B cell (primary cell): Measurements from ENCODE around the gene ARHGAP22. TPM values are rescaled to one million over a fixed set of nuclear protein-coding genes. Genes with fewer than 3 reads are reported as not detected.

Experiments
- ATAC-seq: fragments of 200-7000 bp; cut with Tn5 transposase; one replicate; pipeline ENCODE4 v1.10.0; 2021; ENCODE audit warnings: low read depth, mild to moderate bottlenecking, moderate number of reproducible peaks, moderate library complexity
- CTCF ChIA-PET: fragments of 350-600 bp; sonication (Branson Sonifier 250); formaldehyde crosslinking; loops from one replicate; lab custom pipeline; 2021; ENCODE audit warnings: antibody characterized with exemption, inconsistent platforms; lab: Charles Lee
- POLR2A ChIA-PET: fragments of 350-600 bp; sonication (Branson Sonifier 250); formaldehyde crosslinking; loops from one replicate; lab custom pipeline; 2021; ENCODE audit warnings: antibody characterized with exemption; lab: Charles Lee
- DNase-seq: peaks from one replicate; pipeline ENCODE4 v3.0.0; 2013
- H2AFZ ChIP-seq: 2 replicates; pipeline ENCODE4 v1.6.1; 2012; ENCODE audit warnings: mild to moderate bottlenecking, low read depth, low read length; ENCODE audit not compliant: insufficient read depth, poor library complexity, severe bottlenecking
- H3K27ac ChIP-seq, 2 donors: 1 replicate in 1 of 2; 2 replicates in 1 of 2; pipeline ENCODE4 v1.5.1; 2012 to 2013; ENCODE audit warnings: low read length in 2 of 2, mild to moderate bottlenecking in 2 of 2, moderate library complexity in 1 of 2
- H3K27me3 ChIP-seq, 4 experiments: fragments of 200-600 bp in 1 of 4; sonication (generic) in 1 of 4; replicated peaks in 1 of 4; 1 replicate in 2 of 4; 2 replicates in 2 of 4; pipeline versions ENCODE4 v1.6.1 to v1.7.0; 2013 to 2016; ENCODE audit warnings: low read length in 3 of 4, mild to moderate bottlenecking in 2 of 4, mixed read lengths in 1 of 4, moderate library complexity in 1 of 4; ENCODE audit not compliant: insufficient read depth in 4 of 4, control insufficient read depth in 3 of 4; ENCODE audit errors: control extremely low read depth in 1 of 4
- H3K36me3 ChIP-seq, 2 experiments: replicated peaks in 1 of 2; 1 replicate in 1 of 2; 2 replicates in 1 of 2; pipeline versions ENCODE4 v1.6.1 to v1.7.1; 2013; ENCODE audit warnings: low read length in 1 of 2; ENCODE audit not compliant: insufficient read depth in 2 of 2, control insufficient read depth in 1 of 2; ENCODE audit errors: control extremely low read depth in 1 of 2, extremely low read depth in 1 of 2
- H3K4me1 ChIP-seq, 2 donors: fragments of 200-600 bp in 1 of 2; sonication (generic) in 1 of 2; 1 replicate in 1 of 2; 2 replicates in 1 of 2; pipeline versions ENCODE4 v1.5.1 to v1.6.1; 2013 to 2017; ENCODE audit warnings: low read length in 2 of 2; ENCODE audit not compliant: control insufficient read depth in 2 of 2, insufficient read depth in 2 of 2
- H3K4me2 ChIP-seq: replicated peaks from 2 replicates; pipeline ENCODE3; 2012; ENCODE audit warnings: mild to moderate bottlenecking, low read depth, low read length; ENCODE audit not compliant: poor library complexity, severe bottlenecking
- H3K4me3 ChIP-seq, 5 experiments: fragments of 200-600 bp in 1 of 5; sonication (generic) in 1 of 5; 1 replicate in 3 of 5; 2 replicates in 2 of 5; pipeline versions ENCODE4 v1.5.1 to v1.7.0; 2011 to 2016; ENCODE audit warnings: low read length in 4 of 5, mild to moderate bottlenecking in 4 of 5, low read depth in 2 of 5, control low read depth in 1 of 5, moderate library complexity in 1 of 5; ENCODE audit not compliant: insufficient read depth in 1 of 5; ENCODE audit errors: control extremely low read depth in 1 of 5, extremely low read depth in 1 of 5
- H3K79me2 ChIP-seq: fragments of 200-600 bp; sonication (generic); one replicate; pipeline ENCODE4 v1.6.0; 2016; ENCODE audit warnings: low read length; ENCODE audit not compliant: control insufficient read depth, insufficient read depth
- H3K9ac ChIP-seq: fragments of 200-600 bp; sonication (generic); 2 replicates; pipeline ENCODE4 v1.6.1; 2017; ENCODE audit warnings: mild to moderate bottlenecking, low read length, moderate library complexity
- H3K9me3 ChIP-seq, 3 donors: one replicate each; pipeline versions ENCODE4 v1.6.1 to v1.7.1; 2013; ENCODE audit warnings: low read length in 2 of 3; ENCODE audit not compliant: control insufficient read depth in 2 of 3, insufficient read depth in 1 of 3; ENCODE audit errors: control extremely low read depth in 1 of 3
- H4K20me1 ChIP-seq: 2 replicates; pipeline ENCODE4 v1.6.0; 2012; ENCODE audit warnings: mild to moderate bottlenecking, low read length; ENCODE audit not compliant: insufficient read depth, control insufficient read depth, poor library complexity, severe bottlenecking
- H3K27ac Mint-ChIP-seq: one replicate; pipeline ENCODE4 v1.8.0; 2021; ENCODE audit warnings: mixed read lengths
- H3K27me3 Mint-ChIP-seq: one replicate; pipeline ENCODE4 v1.8.0; 2021; ENCODE audit warnings: mixed read lengths
- H3K4me1 Mint-ChIP-seq: one replicate; pipeline ENCODE4 v1.8.0; 2021; ENCODE audit warnings: mixed read lengths
- H3K4me3 Mint-ChIP-seq: one replicate; pipeline ENCODE4 v1.8.0; 2021; ENCODE audit warnings: mixed read lengths
- H3K9me3 Mint-ChIP-seq: one replicate; pipeline ENCODE4 v1.8.0; 2022; ENCODE audit warnings: mixed read lengths; ENCODE audit not compliant: insufficient read depth
- EZH2 ChIP-seq: IDR thresholded peaks from 2 replicates; pipeline ENCODE4 v1.6.1; 2012; ENCODE audit warnings: borderline replicate concordance, low read depth, mild to moderate bottlenecking, moderate library complexity, low read length; ENCODE audit not compliant: insufficient read depth, poor library complexity, severe bottlenecking
- WGBS: methylation state at CpG from one replicate; pipeline ENCODE4 v1.1.5; 2013; ENCODE audit warnings: missing lambda C conversion rate; ENCODE audit not compliant: insufficient coverage; 5-methylcytosine and 5-hydroxymethylcytosine counted together
- intact Hi-C: fragments of 100-400 bp; cut with micrococcal nuclease; formaldehyde crosslinking; loops from one replicate; pipeline ENCODE4 v1.10.0; 2022
- polyA plus RNA-seq: library from polyadenylated mRNA; depleted of rRNA; stranded (reverse); fragments of >200 nt; gene quantifications from 2 replicates; pipeline ENCODE4 v1.2.3, GENCODE V29; 2012
- total RNA-seq, 2 donors: library from RNA; stranded (reverse); fragments of 120-200 nt in 1 of 2; gene quantifications; 1 replicate in 1 of 2; 2 replicates in 1 of 2; pipeline versions ENCODE4 v1.2.3 to v1.2.4, GENCODE V29; 2013 to 2022
- TF ChIP-seq, protein P1 (sequence below): fragments of 200-600 bp; IDR thresholded peaks from one replicate; pipeline ENCODE4 v1.8.0; 2022; ENCODE audit warnings: antibody characterized with exemption, mild to moderate bottlenecking

ARHGAP22 gene
- total and polyA plus RNA-seq, 2 donors (not counting 1 experiment from before 2014, with no cell fraction given) = 1.9 to 2.0 TPM

DNA sequence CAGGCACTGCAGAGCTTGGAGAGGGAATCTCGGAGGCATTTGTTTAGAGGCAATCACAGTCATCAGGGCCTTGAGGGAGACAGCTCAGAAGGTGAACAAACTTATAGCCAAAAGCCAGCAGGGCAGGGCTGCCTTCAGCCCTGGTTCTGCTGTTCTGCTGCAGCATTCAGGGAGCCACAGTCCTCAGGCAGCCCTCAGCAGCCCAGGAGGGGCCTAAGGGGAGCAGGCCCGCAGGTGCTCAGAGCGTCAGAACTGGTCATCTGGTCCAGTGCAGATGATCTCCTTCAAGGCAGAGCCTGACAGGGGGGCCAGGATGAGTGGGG, 84.7 kb downstream of the ARHGAP22 start:
- Histone ChIP-seq H3K4me1 (peaks cover 26 to 28% of the 10 kb centered on the region in 2 donors), H3K36me3 (no peaks in the 10 kb centered on the region), H2AFZ (no peak overlapping the region), H3K79me2 (no peaks in the 10 kb centered on the region), H3K4me2 (no peak overlapping the region), H3K27ac (no peak overlapping the region), H3K9me3 (peaks cover 0 to 12% (median 6%) of the 10 kb centered on the region in 3 donors), H4K20me1 (no peaks in the 10 kb centered on the region), H3K27me3 (peaks cover 0 to 28% (median 22%) of the 10 kb centered on the region in 4 experiments), H3K9ac (no peak overlapping the region), H3K4me3 (no peak overlapping the region)
- WGBS = 78% methylated on average over 3 of the region's 3 CpGs
- ATAC-seq = no peak
- ChIA-PET CTCF (no interaction called here), POLR2A (no interaction called here)
- TF ChIP-seq, protein P1, sequence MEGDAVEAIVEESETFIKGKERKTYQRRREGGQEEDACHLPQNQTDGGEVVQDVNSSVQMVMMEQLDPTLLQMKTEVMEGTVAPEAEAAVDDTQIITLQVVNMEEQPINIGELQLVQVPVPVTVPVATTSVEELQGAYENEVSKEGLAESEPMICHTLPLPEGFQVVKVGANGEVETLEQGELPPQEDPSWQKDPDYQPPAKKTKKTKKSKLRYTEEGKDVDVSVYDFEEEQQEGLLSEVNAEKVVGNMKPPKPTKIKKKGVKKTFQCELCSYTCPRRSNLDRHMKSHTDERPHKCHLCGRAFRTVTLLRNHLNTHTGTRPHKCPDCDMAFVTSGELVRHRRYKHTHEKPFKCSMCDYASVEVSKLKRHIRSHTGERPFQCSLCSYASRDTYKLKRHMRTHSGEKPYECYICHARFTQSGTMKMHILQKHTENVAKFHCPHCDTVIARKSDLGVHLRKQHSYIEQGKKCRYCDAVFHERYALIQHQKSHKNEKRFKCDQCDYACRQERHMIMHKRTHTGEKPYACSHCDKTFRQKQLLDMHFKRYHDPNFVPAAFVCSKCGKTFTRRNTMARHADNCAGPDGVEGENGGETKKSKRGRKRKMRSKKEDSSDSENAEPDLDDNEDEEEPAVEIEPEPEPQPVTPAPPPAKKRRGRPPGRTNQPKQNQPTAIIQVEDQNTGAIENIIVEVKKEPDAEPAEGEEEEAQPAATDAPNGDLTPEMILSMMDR = no peak
- no peak for TF ChIP-seq EZH2
- H3K9me3 Mint-ChIP-seq = no peaks in the 10 kb centered on the region
- H3K4me3 Mint-ChIP-seq = no peak overlapping the region
- H3K27me3 Mint-ChIP-seq = peaks cover 37% of the 10 kb centered on the region
- no peak overlapping the region for H3K27ac Mint-ChIP-seq
- H3K4me1 Mint-ChIP-seq = peaks cover 37% of the 10 kb centered on the region
- DNase-seq = no peak
- intact Hi-C loops = no loop called here

DNA sequence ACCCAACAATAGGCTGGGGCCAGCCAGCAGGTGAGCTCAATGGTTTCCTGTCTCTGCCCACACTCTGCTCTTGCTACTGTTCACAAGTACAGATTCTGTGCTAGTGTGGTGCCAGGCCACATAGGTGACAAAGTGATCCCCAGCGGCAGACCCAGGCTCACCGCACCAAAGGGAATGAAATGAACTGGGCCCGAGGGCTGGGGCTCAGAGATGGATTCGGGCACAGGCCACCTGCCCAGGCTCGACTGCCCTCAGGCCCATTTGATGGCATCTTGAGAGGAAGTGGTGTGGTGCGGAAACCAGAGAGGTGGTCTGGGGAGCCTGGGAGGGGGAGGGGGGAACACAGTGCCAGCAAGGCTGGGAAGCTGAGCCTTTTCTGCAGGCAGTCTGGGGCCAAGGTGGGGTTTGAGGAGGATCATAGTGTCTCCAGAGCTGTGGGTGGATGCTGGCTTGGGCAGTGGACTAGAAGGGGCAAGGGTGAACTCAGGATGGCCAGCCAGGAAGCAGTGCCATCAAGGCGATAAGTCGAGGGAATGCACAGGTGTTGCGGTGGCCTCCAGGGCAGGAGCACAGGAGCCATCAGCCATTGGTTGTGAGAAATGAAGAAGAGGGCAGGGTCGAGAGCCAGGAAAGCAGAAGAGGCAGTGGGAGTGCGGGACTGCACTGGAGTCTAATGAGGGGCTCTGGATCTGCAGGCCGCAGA, 85.2 kb downstream of the ARHGAP22 start:
- no peak overlapping the region for H3K27ac Mint-ChIP-seq
- DNase-seq = no peak
- no peak overlapping the region for H3K4me3 Mint-ChIP-seq
- no peaks in the 10 kb centered on the region for H3K79me2 ChIP-seq
- H3K9ac ChIP-seq = no peak overlapping the region
- WGBS = 50% methylated on average over 12 of the region's 12 CpGs
- no peaks in the 10 kb centered on the region for H4K20me1 ChIP-seq
- ATAC-seq = no peak
- no peak overlapping the region for H2AFZ ChIP-seq
- H3K4me3 ChIP-seq = no peak overlapping the region
- CTCF ChIA-PET = interaction anchor here (0.9 kb wide), 1 partner anchor 116 kb away, joined by 3 read pairs; no protein-coding TSS in a partner anchor
- no peaks in the 10 kb centered on the region for H3K36me3 ChIP-seq
- H3K4me2 ChIP-seq = peak overlapping the region; percentile 9
- H3K27ac ChIP-seq = no peak overlapping the region
- peaks cover 0 to 23% (median 17%) of the 10 kb centered on the region in 4 experiments for H3K27me3 ChIP-seq
- H3K9me3 ChIP-seq = peaks cover 0 to 10% (median 6%) of the 10 kb centered on the region in 3 donors
- H3K4me1 ChIP-seq = peaks cover 26 to 28% of the 10 kb centered on the region in 2 donors
- peaks cover 35% of the 10 kb centered on the region for H3K4me1 Mint-ChIP-seq
- POLR2A ChIA-PET = no interaction called here
- H3K27me3 Mint-ChIP-seq = peaks cover 32% of the 10 kb centered on the region
- H3K9me3 Mint-ChIP-seq = no peaks in the 10 kb centered on the region
- TF ChIP-seq EZH2 = no peak
- TF ChIP-seq, protein P1 = no peak
- intact Hi-C loops = no loop called here
